ENCODE measurements around the gene NUP62. TPM values are rescaled to one million over a fixed set of nuclear protein-coding genes. Genes with fewer than 3 reads are reported as not detected.

NUP62 gene
- total RNA-seq, 1 experiment from 2014 or later, result 127 TPM

DNA sequence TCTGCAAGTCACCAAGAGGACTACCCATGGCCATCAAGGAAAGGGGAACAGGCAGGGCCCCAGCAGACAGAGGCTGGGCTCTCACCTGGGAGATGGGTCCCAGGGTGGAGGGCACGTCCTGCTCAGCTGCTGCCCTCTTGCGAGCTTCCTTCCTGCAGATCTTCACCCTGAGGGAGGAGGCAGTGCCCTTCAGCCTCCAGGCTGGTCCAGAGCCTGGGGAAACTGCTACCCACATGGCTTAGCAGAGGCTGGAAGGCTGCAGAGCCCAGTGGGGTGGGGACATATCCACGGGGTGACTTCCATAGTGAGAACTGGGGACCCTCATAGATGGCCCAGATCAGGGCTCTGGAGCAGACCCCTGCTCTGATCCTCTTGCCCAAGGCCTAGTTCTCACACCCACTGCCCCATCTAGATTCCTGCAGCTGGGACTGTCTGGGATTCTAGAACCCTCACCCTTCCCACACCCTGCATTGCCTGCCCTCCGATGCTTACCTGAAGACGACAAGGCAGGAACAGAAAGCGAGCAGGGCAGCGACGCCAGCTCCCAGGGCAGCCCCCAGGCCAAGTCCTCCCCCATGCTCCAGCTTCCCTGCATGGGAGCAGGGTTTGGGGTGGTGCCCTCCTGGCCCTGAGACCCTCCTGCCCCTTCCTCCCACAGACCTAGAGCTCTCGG is 22.6 kb upstream of the NUP62 start:
- H3K27me3 ChIP-seq (ENCODE audit: insufficient read depth, low read length), result no peaks in the 10 kb centered on the region
- H3K56ac ChIP-seq (ENCODE audit: insufficient read length, low read depth, low read length), result no peak overlapping the region
- H3K4me1 Mint-ChIP-seq, result peaks cover 15 to 31% of the 10 kb centered on the region in 2 experiments
- H3K4me3 Mint-ChIP-seq, result no peak overlapping the region
- H2BK15ac ChIP-seq (ENCODE audit: low read depth, low read length), result no peak overlapping the region
- no peak overlapping the region for H3K4ac ChIP-seq (ENCODE audit: low read depth, low read length)
- no peak overlapping the region for H3T11ph ChIP-seq (ENCODE audit: low read length)
- no peak overlapping the region for H3K14ac ChIP-seq (ENCODE audit: insufficient read depth, low read length)
- H2AFZ ChIP-seq (ENCODE audit: low read length), result no peak overlapping the region
- no peak overlapping the region for H2BK5ac ChIP-seq (ENCODE audit: insufficient read length, low read length)
- H2BK12ac ChIP-seq (ENCODE audit: insufficient read length, low read depth, low read length), result no peak overlapping the region
- H3K79me1 ChIP-seq (ENCODE audit: insufficient read depth, low read depth, low read length, poor library complexity, severe bottlenecking), result no peaks in the 10 kb centered on the region
- WGBS (ENCODE audit: extremely low coverage, insufficient read length, low lambda C conversion rate), result no CpG with 5 or more reads among the region's 9 CpGs
- H3K36me3 Mint-ChIP-seq (ENCODE audit: insufficient read depth in 1 of 3, low read depth in 3 of 3), result no peaks in the 10 kb centered on the region
- H3K4me2 ChIP-seq (ENCODE audit: insufficient read depth, insufficient read length, low read length), result no peak overlapping the region
- H4K20me1 ChIP-seq (ENCODE audit: control insufficient read depth, insufficient read depth, insufficient read length), result no peaks in the 10 kb centered on the region
- no peak overlapping the region for H2AK5ac ChIP-seq (ENCODE audit: insufficient read length, low read length)
- no peak overlapping the region for H4K91ac ChIP-seq (ENCODE audit: insufficient read length, low read depth, low read length)
- no peak overlapping the region for H3K27ac Mint-ChIP-seq
- TF ChIP-seq, protein P1, sequence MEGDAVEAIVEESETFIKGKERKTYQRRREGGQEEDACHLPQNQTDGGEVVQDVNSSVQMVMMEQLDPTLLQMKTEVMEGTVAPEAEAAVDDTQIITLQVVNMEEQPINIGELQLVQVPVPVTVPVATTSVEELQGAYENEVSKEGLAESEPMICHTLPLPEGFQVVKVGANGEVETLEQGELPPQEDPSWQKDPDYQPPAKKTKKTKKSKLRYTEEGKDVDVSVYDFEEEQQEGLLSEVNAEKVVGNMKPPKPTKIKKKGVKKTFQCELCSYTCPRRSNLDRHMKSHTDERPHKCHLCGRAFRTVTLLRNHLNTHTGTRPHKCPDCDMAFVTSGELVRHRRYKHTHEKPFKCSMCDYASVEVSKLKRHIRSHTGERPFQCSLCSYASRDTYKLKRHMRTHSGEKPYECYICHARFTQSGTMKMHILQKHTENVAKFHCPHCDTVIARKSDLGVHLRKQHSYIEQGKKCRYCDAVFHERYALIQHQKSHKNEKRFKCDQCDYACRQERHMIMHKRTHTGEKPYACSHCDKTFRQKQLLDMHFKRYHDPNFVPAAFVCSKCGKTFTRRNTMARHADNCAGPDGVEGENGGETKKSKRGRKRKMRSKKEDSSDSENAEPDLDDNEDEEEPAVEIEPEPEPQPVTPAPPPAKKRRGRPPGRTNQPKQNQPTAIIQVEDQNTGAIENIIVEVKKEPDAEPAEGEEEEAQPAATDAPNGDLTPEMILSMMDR (conservative IDR thresholded peaks at IDR 0.05), result no peak
- no peak for DNase-seq
- peaks cover 5% of the 10 kb centered on the region for H3K27me3 Mint-ChIP-seq (ENCODE audit: low read depth)
- no peaks in the 10 kb centered on the region for H3K9me3 ChIP-seq (ENCODE audit: control insufficient read depth, low read depth, low read length)
- no peak overlapping the region for H2BK20ac ChIP-seq (ENCODE audit: low read depth, low read length, poor library complexity, severe bottlenecking)
- H3K79me2 ChIP-seq (ENCODE audit: insufficient read depth, low read length), result no peaks in the 10 kb centered on the region
- no peak overlapping the region for H3K27ac ChIP-seq (ENCODE audit: insufficient read length, low read depth, low read length)
- H4K5ac ChIP-seq (ENCODE audit: insufficient read length, low read depth, low read length), result no peak overlapping the region
- H2BK120ac ChIP-seq (ENCODE audit: low read depth, low read length, poor library complexity, severe bottlenecking), result no peak overlapping the region
- H3K23me2 ChIP-seq (ENCODE audit: insufficient read length, low read depth, low read length, poor library complexity, severe bottlenecking), result no peaks in the 10 kb centered on the region
- H4K8ac ChIP-seq (replicated peaks; ENCODE audit: insufficient read length, low read depth, low read length), result no peak overlapping the region
- H3K23ac ChIP-seq (ENCODE audit: insufficient read length, low read depth, low read length), result no peak overlapping the region
- H3K4me1 ChIP-seq (ENCODE audit: insufficient read depth, low read length), result peaks cover 3% of the 10 kb centered on the region; the same call in 1 of the 2 replicates
- H3K18ac ChIP-seq (ENCODE audit: insufficient read length, low read depth, low read length), result no peak overlapping the region
- no peaks in the 10 kb centered on the region; a peak in 3 of 5 replicates for H3K9me3 Mint-ChIP-seq
- H3K9ac ChIP-seq (ENCODE audit: extremely low read depth, insufficient read length, low read length), result no peak overlapping the region
